Right lobe of liver (tissue), 6 donors: ENCODE measurements around the gene RASGRP2. TPM values are rescaled to one million over a fixed set of nuclear protein-coding genes. Genes with fewer than 3 reads are reported as not detected.

Experiments
- ATAC-seq, 4 donors: fragments of 200-7000 bp; cut with Tn5 transposase; one replicate each; pipeline ENCODE4 v1.9.1; 2020; ENCODE audit warnings: mild to moderate bottlenecking in 4 of 4, moderate library complexity in 4 of 4
- DNase-seq, 3 donors: peaks; one replicate each; pipeline ENCODE4 v3.0.0-alpha.2; 2020
- H3K27ac ChIP-seq, 3 donors: fragments of 200-600 bp; one replicate each; pipeline ENCODE4 v1.8.0; 2022
- H3K27me3 ChIP-seq, 2 donors: fragments of 200-600 bp; one replicate each; pipeline ENCODE4 v1.8.0; 2022
- H3K36me3 ChIP-seq, 4 donors: fragments of 200-600 bp; sonication (generic) in 1 of 4; one replicate each; pipeline versions ENCODE4 v1.5.1 to v1.8.0; 2017 to 2022; ENCODE audit warnings: control low read depth in 1 of 4
- H3K4me1 ChIP-seq, 4 donors: fragments of 200-600 bp; sonication (generic) in 1 of 4; one replicate each; pipeline versions ENCODE4 v1.5.1 to v1.8.0; 2017 to 2022; ENCODE audit warnings: control low read depth in 1 of 4
- H3K4me3 ChIP-seq, 3 donors: fragments of 200-600 bp; one replicate each; pipeline ENCODE4 v1.8.0; 2022
- H3K9me3 ChIP-seq, 4 donors: fragments of 200-600 bp; sonication (generic) in 1 of 4; one replicate each; pipeline versions ENCODE4 v1.5.1 to v1.8.0; 2017 to 2022; ENCODE audit warnings: control low read depth in 1 of 4
- POLR2A ChIP-seq: fragments of 450-650 bp; IDR thresholded peaks from one replicate; pipeline ENCODE4 v1.6.1; 2017; ENCODE audit warnings: antibody characterized with exemption, mild to moderate bottlenecking
- WGBS: methylation state at CpG from one replicate; pipeline ENCODE4 v1.1.6; 2018; ENCODE audit warnings: low coverage, low lambda C conversion rate; ENCODE audit not compliant: insufficient coverage; ENCODE audit errors: missing lambda C conversion rate; 5-methylcytosine and 5-hydroxymethylcytosine counted together
- intact Hi-C, 2 donors: fragments of 100-400 bp; cut with DNase I; formaldehyde crosslinking; loops; one replicate each; pipeline versions ENCODE4 v1.11.2 to v1.14.1; 2022
- total RNA-seq, 6 experiments: library from RNA; depleted of rRNA in 2 of 6; stranded (reverse); fragments of >200 nt in 2 of 6; fragmentation: NEBNext Ultra II Directional in 3 of 6; extraction: Animal tissue kit (Norgen Biotek cat#: 25700) in 3 of 6; gene quantifications; one replicate each; pipeline versions ENCODE4 v1.1.0 to v1.2.4, GENCODE V29; 2016 to 2023
- TF ChIP-seq, protein P1 (sequence below), 4 donors: fragments of 200-600 bp in 3 of 4; fragments of 450-650 bp in 1 of 4; IDR thresholded peaks; one replicate each; pipeline versions ENCODE4 v1.5.1 to v1.8.0; 2016 to 2022; ENCODE audit warnings: antibody characterized with exemption in 4 of 4, mild to moderate bottlenecking in 2 of 4
- donor health status: DM: no; HTN: yes; CAD: no.
- donor health status: DM: no; HTN: no; CAD: no.
- donor health status: DM: no; HTN: no; CAD: no.
- donor health status: DM: no; HTN: yes; CAD: no.
- donor health status: DM: no; HTN: yes; CAD: no.

RASGRP2 gene
- total RNA-seq, 6 experiments from 2014 or later, result 1.6 to 8.1 (median 3.2) TPM

DNA sequence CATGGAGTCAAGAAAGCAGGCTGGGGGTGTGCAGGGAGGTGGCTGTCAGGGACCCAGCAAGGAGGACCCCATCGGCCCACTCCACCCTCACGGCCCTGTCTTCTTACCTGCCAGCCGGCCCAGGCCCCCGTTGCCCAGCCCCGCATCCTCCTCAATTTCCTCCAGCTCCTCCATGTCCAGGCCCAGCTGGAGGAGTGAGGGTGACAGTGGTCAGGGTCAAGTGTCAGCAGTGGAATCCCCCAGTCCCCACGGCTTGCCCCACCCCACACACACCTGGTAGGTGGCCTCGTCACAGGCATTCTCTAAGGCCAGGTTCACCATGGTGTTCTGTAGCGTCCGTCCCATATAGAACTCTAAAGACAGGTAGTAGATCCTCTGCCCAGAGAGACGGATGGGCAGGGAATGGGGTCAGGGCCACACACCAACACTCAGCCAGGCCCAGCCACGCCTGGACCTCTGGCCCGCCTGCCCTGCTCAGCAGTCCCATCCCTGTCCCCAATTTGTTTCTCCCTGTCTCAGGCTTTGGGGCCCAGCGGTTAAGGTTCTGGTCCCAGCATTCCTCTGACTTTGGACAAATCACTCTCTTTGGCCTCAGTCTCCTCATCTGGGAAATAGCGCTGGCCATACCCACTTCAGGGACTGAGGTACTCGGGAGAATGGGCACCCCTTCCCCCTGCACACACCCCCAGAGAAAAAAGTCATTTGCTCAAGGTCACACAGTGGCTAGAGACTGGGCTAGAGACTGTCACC lies 14.6 kb upstream of the RASGRP2 start:
- Histone ChIP-seq H3K27me3 (no peaks in the 10 kb centered on the region), H3K4me1 (no peaks in the 10 kb centered on the region), H3K36me3 (peaks cover 0 to 7% (median under 1%) of the 10 kb centered on the region in 4 donors), H3K27ac (no peak overlapping the region), H3K4me3 (no peak overlapping the region), H3K9me3 (no peaks in the 10 kb centered on the region)
- ATAC-seq (no peak), DNase-seq (peak in 1 of 3 donors; percentile 51)
- WGBS, result 89% methylated on average over 5 of the region's 15 CpGs
- no peak for TF ChIP-seq POLR2A
- TF ChIP-seq, protein P1, sequence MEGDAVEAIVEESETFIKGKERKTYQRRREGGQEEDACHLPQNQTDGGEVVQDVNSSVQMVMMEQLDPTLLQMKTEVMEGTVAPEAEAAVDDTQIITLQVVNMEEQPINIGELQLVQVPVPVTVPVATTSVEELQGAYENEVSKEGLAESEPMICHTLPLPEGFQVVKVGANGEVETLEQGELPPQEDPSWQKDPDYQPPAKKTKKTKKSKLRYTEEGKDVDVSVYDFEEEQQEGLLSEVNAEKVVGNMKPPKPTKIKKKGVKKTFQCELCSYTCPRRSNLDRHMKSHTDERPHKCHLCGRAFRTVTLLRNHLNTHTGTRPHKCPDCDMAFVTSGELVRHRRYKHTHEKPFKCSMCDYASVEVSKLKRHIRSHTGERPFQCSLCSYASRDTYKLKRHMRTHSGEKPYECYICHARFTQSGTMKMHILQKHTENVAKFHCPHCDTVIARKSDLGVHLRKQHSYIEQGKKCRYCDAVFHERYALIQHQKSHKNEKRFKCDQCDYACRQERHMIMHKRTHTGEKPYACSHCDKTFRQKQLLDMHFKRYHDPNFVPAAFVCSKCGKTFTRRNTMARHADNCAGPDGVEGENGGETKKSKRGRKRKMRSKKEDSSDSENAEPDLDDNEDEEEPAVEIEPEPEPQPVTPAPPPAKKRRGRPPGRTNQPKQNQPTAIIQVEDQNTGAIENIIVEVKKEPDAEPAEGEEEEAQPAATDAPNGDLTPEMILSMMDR (IDR thresholded peaks at IDR 0.05), result no peak
- intact Hi-C loops, result no loop called here

DNA sequence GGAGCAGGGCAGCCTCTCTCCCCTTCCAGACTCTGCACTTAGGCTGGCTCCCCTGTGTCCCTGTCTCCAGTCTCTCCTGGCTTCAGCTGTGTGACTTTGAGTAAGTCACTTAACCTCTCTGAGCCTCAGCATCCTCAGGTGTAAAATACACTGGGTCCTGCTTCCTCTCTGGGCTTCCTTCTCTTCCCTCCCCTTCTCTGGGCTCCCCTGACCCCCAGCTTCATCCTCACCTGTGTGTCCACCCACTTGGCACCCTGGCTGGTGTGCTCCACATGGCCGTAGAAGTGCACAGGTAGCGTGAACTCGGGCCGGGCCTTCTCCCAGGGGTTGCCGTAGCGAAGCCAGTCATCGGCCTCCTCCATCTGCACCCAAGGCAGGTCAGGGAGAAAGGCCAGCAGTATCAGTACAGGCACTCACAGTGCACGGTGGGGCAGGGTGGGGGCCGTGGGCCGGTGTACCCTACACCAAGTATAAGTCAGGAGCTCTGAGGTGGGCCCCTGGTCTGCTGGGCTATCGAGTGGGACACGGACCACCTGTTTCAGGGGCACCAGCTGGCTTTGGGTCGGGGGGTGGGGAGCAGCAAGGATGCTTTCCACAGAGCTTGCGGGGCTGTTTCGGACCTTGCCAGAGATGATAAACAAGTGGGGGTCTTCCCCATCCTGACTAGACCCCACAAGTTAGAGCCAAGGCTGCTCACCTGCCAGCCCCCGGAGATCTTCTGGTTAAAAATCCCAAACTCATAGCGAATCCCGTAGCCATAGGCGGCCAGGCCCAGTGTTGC lies 13.8 kb upstream of the RASGRP2 start:
- 90% methylated on average over 5 of the region's 19 CpGs for WGBS
- no peak for TF ChIP-seq POLR2A
- TF ChIP-seq, protein P1 (IDR thresholded peaks at IDR 0.05), result no peak
- intact Hi-C loops, result no loop called here
- Histone ChIP-seq H3K27me3 (no peaks in the 10 kb centered on the region), H3K4me1 (no peaks in the 10 kb centered on the region), H3K36me3 (peaks cover 0 to under 1% (median 0%) of the 10 kb centered on the region in 4 donors), H3K9me3 (no peaks in the 10 kb centered on the region), H3K4me3 (no peak overlapping the region), H3K27ac (no peak overlapping the region)
- peak in 1 of 3 donors; percentile 49 for DNase-seq
- ATAC-seq, result no peak

DNA sequence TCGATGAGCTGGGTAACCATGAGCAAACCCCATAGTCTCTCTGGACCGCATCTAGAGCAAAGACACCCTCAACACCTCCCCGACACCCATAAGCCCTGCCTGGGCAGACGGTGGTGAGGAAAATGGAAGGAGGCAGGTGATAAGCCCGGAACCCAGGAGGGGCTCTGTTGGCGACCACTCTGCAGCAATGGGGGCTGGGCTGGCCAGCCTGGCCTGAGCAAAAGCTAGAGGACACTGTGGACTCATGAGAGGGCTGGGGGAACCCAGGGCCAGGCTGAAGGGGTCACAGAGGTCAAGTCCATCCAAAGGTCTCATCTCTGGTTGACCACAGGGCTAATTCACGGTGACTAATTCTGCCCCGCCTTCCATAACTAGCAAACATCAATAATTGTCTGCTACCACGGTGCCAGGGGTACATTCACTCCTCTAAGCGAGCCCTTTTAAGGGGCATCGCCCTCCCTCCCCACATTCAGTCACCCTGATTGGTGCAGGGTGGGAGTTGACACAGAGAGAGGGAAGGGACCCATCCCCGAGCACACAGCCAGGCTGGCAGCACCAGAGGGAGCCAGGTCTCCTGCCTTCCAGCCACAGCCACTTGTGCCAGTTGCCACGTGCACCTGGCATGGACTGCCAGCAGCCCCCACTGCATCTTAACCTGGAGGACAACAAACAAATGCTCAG lies 11.9 kb upstream of the RASGRP2 start:
- Histone ChIP-seq H3K27me3 (no peaks in the 10 kb centered on the region), H3K27ac (no peak overlapping the region), H3K9me3 (no peaks in the 10 kb centered on the region), H3K4me1 (no peaks in the 10 kb centered on the region), H3K36me3 (no peaks in the 10 kb centered on the region), H3K4me3 (no peak overlapping the region)
- DNase-seq (peak in 1 of 3 donors; percentile 37), ATAC-seq (no peak)
- intact Hi-C loops, result no loop called here
- 60% methylated on average over 1 of the region's 13 CpGs for WGBS
- TF ChIP-seq, protein P1 (IDR thresholded peaks at IDR 0.05), result no peak
- TF ChIP-seq POLR2A, result no peak

DNA sequence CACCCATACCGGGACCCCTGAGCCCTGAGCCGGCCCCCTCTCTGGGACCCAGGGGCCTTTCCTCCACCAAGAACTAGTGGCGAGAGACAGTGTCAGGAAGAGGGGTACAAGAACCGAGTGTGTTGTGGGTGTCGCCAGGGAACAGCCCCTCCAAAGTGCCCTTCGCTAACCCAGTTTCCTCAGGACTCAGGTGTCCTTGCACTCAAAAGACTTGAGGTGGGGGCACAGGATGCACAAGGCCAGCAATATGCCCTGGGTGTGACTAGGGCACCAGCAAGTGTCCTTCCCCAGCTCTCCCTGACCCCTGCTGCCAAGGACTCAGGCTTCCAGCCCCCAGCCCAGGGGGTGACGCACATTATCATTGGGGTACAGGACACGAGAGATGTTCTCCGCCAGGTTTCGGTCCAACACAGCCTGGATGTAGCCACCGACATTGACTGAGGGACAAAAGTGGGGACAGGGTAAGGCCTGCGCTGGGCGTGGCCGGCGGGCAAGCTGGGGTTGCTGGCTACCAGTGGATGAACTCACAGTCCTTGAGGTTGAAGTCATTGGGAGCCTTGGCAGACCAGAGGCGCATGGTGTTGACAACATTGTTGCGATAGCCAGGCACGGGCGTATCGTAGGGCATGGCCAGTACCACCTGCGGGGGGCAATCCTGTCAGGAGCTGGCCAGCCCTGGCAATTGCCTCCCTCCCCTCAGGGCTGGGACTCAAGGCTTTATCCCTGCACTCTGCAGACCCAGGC lies 11.1 kb upstream of the RASGRP2 start:
- Histone ChIP-seq H3K4me3 (no peak overlapping the region), H3K27me3 (no peaks in the 10 kb centered on the region), H3K9me3 (no peaks in the 10 kb centered on the region), H3K36me3 (no peaks in the 10 kb centered on the region), H3K4me1 (no peaks in the 10 kb centered on the region), H3K27ac (no peak overlapping the region)
- TF ChIP-seq, protein P1 (IDR thresholded peaks at IDR 0.05), result no peak
- TF ChIP-seq POLR2A, result no peak
- ATAC-seq (no peak), DNase-seq (peak in 1 of 3 donors; percentile 44)
- intact Hi-C loops, result no loop called here
- 100% methylated on average over 1 of the region's 21 CpGs for WGBS
